ENCODE data around the gene DSCAML1. TPM values are rescaled to one million over a fixed set of nuclear protein-coding genes. Genes with fewer than 3 reads are reported as not detected.

The DSCAML1 gene
- total RNA-seq, 2 experiments from 2014 or later = 1.4 to 3.1 TPM

DNA sequence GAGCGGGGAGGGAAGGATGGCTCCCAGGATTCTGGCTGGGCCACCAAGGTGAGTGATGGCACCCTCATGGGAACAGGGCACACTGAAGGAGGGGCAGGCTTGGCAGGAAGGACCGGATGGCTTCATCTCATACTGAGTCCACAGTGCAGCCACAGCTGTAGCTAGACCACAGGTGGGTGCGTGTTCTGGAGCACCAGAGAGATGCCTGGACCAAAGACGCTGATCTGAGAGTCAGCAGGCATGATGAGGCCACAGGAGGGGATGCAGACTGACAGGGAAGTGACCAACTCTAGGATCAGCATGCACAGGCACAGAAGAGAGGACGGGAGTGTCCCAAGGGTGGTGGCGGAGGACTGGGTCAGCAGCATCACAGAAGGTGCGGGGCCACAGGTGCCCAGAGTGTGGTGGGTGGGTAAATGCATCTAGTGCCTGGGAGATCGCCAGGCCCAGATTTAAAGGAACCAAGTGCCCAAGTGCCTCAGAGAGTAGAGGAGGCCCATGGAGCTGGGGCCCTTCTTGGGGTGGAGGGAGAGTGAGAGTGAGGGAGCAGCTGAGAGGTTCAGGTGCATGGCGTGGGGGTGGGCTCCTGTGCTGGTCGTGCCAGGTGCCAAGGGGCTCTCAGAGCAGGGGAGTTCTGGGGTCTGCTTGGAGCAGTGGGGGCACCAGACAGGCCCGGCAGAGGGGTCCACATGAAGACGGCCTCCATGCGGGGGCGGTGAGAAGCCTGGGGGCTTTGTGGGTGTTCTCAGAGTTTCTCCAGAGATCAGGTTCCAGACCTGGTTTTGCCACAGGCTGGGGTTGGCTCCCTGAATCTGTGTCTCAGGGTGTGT is 355.7 kb downstream of the DSCAML1 start:
- H3K36me3 Mint-ChIP-seq = no peaks in the 10 kb centered on the region
- H3K9me3 Mint-ChIP-seq = no peaks in the 10 kb centered on the region
- POLR2A ChIA-PET = no interaction called here
- no peak for ATAC-seq (ENCODE audit: low read depth)
- H3K4me3 Mint-ChIP-seq = no peak overlapping the region
- peaks cover 24% of the 10 kb centered on the region for H3K27me3 Mint-ChIP-seq
- H3K4me1 Mint-ChIP-seq = peaks cover under 1% of the 10 kb centered on the region
- no peak overlapping the region for H3K27ac Mint-ChIP-seq
- no peak for DNase-seq

DNA sequence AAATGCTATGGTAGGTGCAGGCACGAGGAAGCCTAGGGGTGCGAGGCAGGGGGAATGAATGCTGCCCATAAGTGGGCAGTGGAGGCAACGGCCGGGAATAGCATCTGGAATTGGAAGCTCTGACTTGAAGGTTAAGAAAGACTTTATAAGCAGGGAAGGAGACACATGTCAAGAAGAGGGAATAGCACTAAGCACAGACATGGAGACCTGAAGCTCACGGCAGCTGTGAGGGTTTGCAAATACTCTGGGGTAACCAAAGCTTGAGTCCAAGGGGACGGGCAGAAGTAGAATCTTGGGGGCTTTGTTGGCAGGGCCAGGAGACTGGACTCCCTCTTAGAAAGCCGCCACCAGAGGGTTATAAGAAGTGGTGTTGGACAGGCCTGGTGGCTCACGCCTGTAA is 356.8 kb downstream of the DSCAML1 start:
- DNase-seq = no peak
- POLR2A ChIA-PET = no interaction called here
- no peak overlapping the region for H3K4me3 Mint-ChIP-seq
- no peak for ATAC-seq (ENCODE audit: low read depth)
- no peaks in the 10 kb centered on the region for H3K9me3 Mint-ChIP-seq
- H3K27me3 Mint-ChIP-seq = peaks cover 16% of the 10 kb centered on the region
- no peaks in the 10 kb centered on the region for H3K36me3 Mint-ChIP-seq
- H3K27ac Mint-ChIP-seq = no peak overlapping the region
- peaks cover 6% of the 10 kb centered on the region for H3K4me1 Mint-ChIP-seq

DNA sequence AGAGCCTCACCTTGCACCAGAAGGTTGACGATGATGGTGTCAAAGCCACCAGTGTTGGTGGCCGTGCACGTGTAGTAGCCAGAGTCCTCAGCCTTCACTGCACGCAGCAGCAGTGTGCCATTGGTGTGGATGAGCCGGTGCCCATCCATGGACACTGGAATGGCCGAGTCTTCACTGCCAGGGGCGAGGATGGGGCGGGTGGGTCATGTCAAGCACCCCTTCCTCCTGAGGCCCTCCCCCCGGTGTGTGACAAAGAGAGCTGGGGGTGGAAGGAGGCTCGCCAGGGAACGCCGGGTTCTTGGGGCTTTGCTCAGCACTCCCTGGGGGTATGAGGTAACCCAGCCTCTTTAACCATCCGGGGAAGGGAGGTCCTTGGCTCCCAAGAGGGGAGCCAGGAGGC is 357.8 kb downstream of the DSCAML1 start:
- Mint-ChIP-seq H3K27me3 (peaks cover 10% of the 10 kb centered on the region), H3K9me3 (no peaks in the 10 kb centered on the region), H3K4me3 (no peak overlapping the region), H3K36me3 (no peaks in the 10 kb centered on the region), H3K4me1 (peaks cover 8% of the 10 kb centered on the region), H3K27ac (no peak overlapping the region)
- POLR2A ChIA-PET = no interaction called here
- DNase-seq (no peak), ATAC-seq (ENCODE audit: low read depth) (no peak)

DNA sequence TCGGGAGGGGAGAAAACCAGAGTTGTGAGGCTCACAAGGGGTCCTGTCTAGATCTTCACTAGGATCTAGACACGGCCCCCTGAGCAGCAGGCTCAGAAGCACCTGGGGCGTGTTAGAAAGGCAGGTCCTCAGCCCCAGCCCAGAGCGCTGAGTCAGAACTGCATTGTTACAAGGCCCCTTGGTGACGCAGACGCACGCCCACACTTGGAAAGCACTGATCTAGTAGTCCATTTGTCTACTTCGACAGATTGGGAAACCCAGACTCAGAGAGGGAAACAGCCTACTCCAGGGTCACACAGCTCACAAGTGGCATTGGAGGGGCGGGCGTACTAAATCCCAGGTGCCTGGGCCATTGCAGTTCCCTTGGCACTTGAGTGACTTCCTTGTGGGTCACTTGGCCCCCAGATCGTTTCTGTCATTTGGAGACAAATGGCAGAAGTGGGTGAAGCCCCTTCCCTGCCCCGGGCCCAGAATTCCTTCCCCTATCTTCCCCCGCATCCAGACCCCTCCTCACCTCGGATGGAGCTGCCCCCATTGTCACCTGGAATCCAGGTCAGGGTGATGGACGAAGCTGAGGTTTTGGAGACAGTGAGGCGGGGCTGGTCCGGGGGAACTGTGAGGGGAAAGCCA is 358.5 kb downstream of the DSCAML1 start:
- Mint-ChIP-seq H3K4me1 (peaks cover 8% of the 10 kb centered on the region), H3K27me3 (peaks cover 4% of the 10 kb centered on the region), H3K36me3 (no peaks in the 10 kb centered on the region), H3K4me3 (no peak overlapping the region), H3K27ac (no peak overlapping the region), H3K9me3 (no peaks in the 10 kb centered on the region)
- DNase-seq (no peak), ATAC-seq (ENCODE audit: low read depth) (no peak)
- POLR2A ChIA-PET = no interaction called here

DNA sequence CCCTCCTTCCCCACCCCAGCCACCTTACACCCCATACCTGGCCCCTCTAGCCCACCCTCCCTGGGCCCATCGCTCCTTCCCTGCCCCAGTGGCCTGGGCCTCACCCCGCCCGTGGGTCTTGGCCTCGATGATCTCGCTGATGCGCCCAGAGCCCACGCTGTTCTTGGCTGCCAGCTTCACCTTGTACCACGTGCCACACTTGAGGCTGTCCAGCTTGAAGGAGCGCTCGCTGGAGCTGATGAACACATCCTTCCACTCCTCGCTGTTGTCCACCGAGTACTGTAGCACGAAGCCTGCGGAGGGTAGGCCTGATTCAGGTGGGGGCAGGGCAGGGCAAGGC is 359.3 kb downstream of the DSCAML1 start:
- no peak for ATAC-seq (ENCODE audit: low read depth)
- H3K4me3 Mint-ChIP-seq = no peak overlapping the region
- peaks cover 8% of the 10 kb centered on the region for H3K4me1 Mint-ChIP-seq
- DNase-seq = no peak
- H3K36me3 Mint-ChIP-seq = no peaks in the 10 kb centered on the region
- H3K9me3 Mint-ChIP-seq = no peaks in the 10 kb centered on the region
- no peak overlapping the region for H3K27ac Mint-ChIP-seq
- POLR2A ChIA-PET = no interaction called here
- peaks cover under 1% of the 10 kb centered on the region for H3K27me3 Mint-ChIP-seq

DNA sequence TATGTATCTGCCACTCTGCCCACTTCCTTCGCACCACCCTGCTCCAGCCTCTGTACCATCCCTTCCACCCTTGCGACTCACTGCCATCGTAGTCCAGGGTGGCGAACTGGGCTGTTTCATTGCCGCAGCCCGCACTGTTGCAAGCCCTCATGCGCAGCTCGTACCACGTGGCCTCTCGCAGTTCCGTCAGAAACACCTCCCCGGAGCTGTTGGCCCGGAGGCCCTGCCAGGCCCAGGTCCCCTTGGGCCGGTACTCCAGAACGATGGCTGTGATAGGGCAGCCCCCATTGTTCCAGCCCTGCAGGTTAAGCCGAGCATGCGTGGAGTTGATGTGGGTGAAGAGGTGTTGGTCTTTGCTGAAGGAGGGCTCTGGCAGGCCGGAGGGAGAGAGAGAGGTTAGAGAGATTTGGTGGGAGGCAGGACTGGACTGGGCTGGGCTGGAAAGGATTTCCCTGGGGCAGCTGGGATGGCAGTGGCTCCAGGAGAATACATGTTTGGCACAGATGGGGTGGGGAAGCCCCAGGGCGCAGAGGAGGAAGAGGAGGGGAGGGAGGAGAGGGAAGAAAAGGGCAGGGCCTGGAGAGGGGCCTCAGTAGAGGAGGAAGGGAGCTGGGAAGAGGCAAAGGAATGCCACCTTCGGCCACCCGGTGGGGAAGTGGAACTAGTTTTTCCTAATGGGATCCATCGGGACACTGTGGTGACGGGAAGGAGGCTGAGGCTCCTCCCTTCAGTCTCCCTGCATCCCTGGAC is 359.8 kb downstream of the DSCAML1 start:
- no peaks in the 10 kb centered on the region for H3K9me3 Mint-ChIP-seq
- no peak overlapping the region for H3K4me3 Mint-ChIP-seq
- H3K36me3 Mint-ChIP-seq = no peaks in the 10 kb centered on the region
- DNase-seq (no peak), ATAC-seq (ENCODE audit: low read depth) (no peak)
- POLR2A ChIA-PET = no interaction called here
- no peak overlapping the region for H3K27ac Mint-ChIP-seq
- no peaks in the 10 kb centered on the region for H3K27me3 Mint-ChIP-seq
- peaks cover 8% of the 10 kb centered on the region for H3K4me1 Mint-ChIP-seq

DNA sequence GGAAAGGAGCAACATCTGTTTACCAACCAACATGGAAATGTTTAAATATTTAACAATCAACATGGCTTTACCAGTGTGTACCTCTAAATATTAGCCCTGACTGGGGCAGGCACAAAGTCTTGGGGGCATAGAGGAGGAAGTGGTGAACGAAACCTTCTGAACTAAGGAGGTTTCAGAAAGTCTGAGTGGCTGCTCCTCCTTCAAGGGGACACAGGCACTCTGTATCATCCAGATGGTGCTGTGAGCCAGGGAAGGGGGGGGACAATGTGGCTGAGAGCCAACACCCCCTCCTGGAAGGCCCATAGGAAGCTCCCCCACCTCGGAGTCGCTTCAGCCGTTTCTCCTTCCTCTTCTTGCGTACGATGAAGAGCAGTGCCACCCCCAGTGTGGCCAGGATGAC is 361.7 kb downstream of the DSCAML1 start:
- no peak overlapping the region for H3K27ac Mint-ChIP-seq
- POLR2A ChIA-PET = no interaction called here

DNA sequence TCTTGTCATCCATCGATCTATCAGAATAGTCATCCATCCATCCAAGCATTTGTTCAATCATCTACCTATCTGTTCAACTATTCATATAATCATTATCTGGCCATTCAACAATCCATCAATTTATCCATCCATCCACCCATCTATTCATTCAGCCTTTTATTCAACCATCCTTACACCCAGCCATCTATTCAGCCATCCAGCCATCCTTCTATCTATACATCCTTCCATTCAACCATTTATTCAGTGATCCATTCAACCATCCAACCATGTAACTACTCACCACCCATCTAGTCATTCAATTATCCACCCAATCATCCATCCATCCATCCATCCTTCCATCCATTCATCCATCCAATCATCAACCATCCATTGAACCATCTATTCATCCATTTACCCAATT is 362.5 kb downstream of the DSCAML1 start:
- Mint-ChIP-seq H3K9me3 (no peaks in the 10 kb centered on the region), H3K27me3 (no peaks in the 10 kb centered on the region), H3K4me3 (no peak overlapping the region), H3K36me3 (no peaks in the 10 kb centered on the region), H3K27ac (no peak overlapping the region), H3K4me1 (peaks cover 12% of the 10 kb centered on the region)
- POLR2A ChIA-PET = no interaction called here
- DNase-seq (no peak), ATAC-seq (ENCODE audit: low read depth) (no peak)

More for the DNA sequence above, 361.7 kb downstream of the DSCAML1 start:
- DNase-seq = no peak
- peaks cover 8% of the 10 kb centered on the region for H3K4me1 Mint-ChIP-seq
- peak; percentile 79 for ATAC-seq (ENCODE audit: low read depth)
- H3K27me3 Mint-ChIP-seq = no peaks in the 10 kb centered on the region
- H3K36me3 Mint-ChIP-seq = no peaks in the 10 kb centered on the region
- no peak overlapping the region for H3K4me3 Mint-ChIP-seq
- no peaks in the 10 kb centered on the region for H3K9me3 Mint-ChIP-seq

DNA sequence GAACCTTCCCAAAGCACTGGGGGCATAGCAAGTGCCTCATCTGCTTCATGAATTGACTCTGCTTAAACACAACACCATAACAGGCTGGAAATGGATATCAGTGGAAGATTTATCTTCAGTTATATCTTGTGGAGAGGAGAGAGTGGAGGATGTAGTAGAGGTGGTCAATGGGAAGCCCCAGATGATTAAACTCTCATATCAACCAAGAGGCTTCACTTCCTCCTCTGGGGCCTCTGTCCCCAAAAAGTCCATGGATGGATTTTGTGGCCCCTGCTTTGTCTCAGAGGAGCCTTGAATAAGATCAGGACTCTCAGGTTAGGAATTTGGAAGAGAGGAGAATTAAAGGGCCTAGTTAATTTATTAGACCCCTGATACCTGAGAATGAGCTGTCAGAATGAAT is 363.3 kb downstream of the DSCAML1 start:
- Mint-ChIP-seq H3K4me1 (peaks cover 12% of the 10 kb centered on the region), H3K4me3 (no peak overlapping the region), H3K36me3 (no peaks in the 10 kb centered on the region), H3K27ac (no peak overlapping the region), H3K27me3 (no peaks in the 10 kb centered on the region), H3K9me3 (no peaks in the 10 kb centered on the region)
- ATAC-seq (ENCODE audit: low read depth) (no peak), DNase-seq (no peak)
- POLR2A ChIA-PET = no interaction called here

DNA sequence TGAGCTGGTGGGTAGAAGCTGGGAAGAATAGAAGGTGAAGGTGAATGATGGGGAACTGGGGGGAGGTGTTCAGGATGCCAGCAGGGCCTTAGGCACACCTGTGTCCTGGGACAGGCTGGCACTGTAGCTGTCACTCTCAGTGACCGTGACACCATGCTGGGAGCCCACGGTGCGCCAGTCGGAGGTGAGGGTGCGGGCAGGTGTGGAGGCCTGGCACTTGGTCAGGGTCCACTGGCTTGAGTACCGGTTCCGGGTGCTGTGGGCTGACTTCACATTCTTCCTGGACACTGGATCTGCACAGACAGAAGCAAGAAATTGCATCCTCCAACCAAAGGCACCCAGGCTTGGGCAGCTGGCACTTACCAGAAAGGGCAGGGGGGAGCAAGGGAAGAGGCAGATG is 365.6 kb downstream of the DSCAML1 start:
- POLR2A ChIA-PET = no interaction called here
- ATAC-seq (ENCODE audit: low read depth) = no peak
- no peak overlapping the region for H3K4me3 Mint-ChIP-seq
- no peaks in the 10 kb centered on the region for H3K36me3 Mint-ChIP-seq
- no peaks in the 10 kb centered on the region for H3K9me3 Mint-ChIP-seq
- H3K27me3 Mint-ChIP-seq = no peaks in the 10 kb centered on the region
- peaks cover 12% of the 10 kb centered on the region for H3K4me1 Mint-ChIP-seq
- no peak for DNase-seq
- no peak overlapping the region for H3K27ac Mint-ChIP-seq

DNA sequence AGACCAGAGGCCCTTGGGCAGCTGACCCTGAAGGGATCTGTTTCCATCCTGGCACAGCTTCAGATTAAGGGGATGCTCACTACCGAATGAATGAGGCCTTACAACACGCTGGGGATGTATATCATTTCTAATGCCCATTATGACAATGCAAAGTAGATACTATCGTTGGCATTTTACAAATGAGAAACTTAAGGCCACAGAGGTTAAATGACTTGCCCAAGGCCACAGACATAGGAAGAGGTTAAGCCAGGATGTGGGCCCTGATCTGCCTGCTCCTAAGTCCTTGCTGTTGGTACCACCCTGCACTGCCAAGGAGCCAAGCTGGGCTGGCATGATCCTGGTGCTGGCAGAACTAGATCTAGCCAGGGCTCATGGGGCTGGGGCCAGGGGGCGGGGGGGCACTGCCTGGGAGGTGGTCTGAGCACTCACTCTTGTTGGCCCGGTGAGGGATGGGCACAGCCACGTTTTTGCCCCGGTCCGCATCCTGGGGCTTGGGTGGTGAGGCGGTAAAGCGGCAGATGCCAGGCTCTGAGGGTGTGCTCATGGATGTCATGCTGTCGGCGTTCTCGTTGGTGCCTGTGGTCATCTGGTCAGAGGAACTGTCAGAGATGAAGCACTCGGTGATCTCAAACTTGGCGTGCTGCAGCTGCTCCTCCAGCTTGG is 366.6 kb downstream of the DSCAML1 start:
- POLR2A ChIA-PET = no interaction called here
- Mint-ChIP-seq H3K27me3 (no peaks in the 10 kb centered on the region), H3K4me3 (no peak overlapping the region), H3K9me3 (no peaks in the 10 kb centered on the region), H3K36me3 (no peaks in the 10 kb centered on the region), H3K27ac (no peak overlapping the region), H3K4me1 (peaks cover 8% of the 10 kb centered on the region)
- no peak for DNase-seq
- ATAC-seq (ENCODE audit: low read depth) = no peak

DNA sequence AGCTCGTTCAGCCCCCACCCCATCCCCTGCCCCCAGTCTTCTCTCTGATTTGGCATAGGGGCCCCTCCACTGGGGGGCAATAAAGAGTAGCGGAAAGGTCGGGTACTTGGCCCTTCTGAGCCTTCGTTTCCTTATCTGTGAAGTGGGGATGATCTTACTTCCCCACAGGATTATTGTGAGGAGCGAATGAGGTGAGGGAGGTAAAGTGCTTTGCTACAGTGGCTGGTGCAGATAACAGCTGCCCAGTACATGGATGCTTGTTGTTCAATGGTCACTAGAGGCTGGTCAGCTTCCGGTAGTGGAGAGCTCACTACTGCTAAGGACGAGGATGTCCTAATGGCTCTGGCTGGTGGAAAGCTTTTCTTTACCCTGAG is 368.2 kb downstream of the DSCAML1 start:
- H3K4me1 Mint-ChIP-seq = peaks cover 4% of the 10 kb centered on the region
- no peaks in the 10 kb centered on the region for H3K36me3 Mint-ChIP-seq
- ATAC-seq (ENCODE audit: low read depth) = no peak
- H3K9me3 Mint-ChIP-seq = no peaks in the 10 kb centered on the region
- POLR2A ChIA-PET = no interaction called here
- no peak overlapping the region for H3K4me3 Mint-ChIP-seq
- no peak for DNase-seq
- H3K27me3 Mint-ChIP-seq = no peaks in the 10 kb centered on the region
- no peak overlapping the region for H3K27ac Mint-ChIP-seq

DNA sequence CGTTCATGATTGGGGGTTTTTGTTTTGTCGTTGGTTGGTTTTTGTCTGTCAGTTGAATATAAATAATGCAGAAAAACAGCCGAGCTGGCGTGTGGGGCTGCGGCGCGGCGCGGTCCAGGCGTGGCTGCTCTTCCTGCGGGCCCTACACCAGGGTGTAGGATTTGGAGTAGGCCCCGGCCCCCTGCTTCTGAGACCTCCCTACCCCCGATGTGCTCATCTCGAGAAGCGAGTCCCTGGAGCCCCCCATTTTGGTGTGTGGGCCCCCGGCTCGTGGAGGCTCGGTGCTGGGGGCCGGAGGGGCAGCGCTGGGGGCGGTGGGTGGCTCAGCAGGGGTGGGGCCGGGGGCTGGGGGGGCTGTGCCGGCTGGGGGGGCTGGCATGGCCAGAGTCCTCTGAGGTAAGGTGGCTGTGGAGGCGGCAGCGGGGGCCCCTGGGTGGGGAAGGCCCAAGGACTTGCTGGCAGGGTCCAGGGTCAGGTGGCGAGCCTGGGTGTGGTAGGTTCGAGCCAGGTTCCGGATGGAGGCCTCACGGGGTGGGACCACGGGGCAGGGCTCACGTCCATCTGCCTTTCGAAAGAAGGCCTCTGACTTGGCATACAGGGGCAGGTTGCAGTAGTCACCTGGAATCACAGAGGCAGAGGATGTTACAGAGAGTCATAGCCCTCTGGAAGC is 368.7 kb downstream of the DSCAML1 start:
- Mint-ChIP-seq H3K27ac (no peak overlapping the region), H3K9me3 (no peaks in the 10 kb centered on the region), H3K4me1 (peaks cover 4% of the 10 kb centered on the region), H3K4me3 (no peak overlapping the region), H3K36me3 (no peaks in the 10 kb centered on the region), H3K27me3 (no peaks in the 10 kb centered on the region)
- no peak for DNase-seq
- POLR2A ChIA-PET = no interaction called here
- no peak for ATAC-seq (ENCODE audit: low read depth)

Measured in activated naive CD8-positive, alpha-beta T cell treated with anti-CD3 and anti-CD28 coated beads, Interleukin-2, amount 10 ng/mL, durations not matched to agents 7 days and 5 days (primary cell).